ENCODE measurements around the gene PRG2.
"Not testable (repeated sequence)": the region's sequence is repeated elsewhere in the genome, so short reads cannot be mapped to it uniquely, and the experiment has no call there.

Gene PRG2

DNA sequence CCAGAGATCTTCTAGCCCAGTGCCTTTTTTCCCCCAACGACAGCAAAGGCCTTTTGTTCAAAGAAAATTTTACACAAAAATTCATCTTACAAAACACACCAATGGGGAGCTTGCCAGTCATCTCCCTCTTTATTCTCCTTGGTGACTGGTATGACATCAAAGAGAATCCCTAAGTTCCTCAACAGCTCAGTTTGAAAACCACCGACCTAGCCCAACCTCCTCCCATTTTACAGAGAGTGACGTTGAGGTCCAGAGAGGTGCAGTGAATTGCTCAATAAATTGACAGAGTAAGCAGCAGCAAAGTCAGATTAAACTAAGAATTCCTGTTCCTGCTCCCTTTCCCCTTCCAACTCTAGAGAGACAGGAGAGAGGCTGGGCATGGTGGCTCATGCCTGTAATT is 28.7 kb upstream of the PRG2 start:
- DNase-seq (ENCODE audit: low read depth) = no peak

DNA sequence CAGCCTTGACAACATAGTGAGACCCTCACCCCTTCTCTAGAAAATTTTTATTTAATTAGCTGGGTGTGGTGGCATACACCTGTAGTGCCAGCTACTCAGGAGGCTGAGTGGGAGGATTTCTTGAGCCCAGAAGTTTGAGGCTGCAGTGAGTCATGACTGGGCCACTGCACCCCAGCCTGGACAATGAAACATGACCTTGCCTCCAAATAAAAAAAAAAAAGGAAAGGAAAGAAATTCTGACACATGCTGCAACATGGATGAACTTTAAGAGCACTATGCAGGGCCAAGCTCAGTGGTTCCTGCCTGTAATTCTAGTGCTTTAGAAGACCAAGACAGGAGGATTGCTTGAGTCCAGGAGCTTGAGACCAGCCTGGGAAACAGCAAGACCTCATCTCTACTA is 27.7 kb upstream of the PRG2 start:
- DNase-seq (ENCODE audit: low read depth) = no peak

DNA sequence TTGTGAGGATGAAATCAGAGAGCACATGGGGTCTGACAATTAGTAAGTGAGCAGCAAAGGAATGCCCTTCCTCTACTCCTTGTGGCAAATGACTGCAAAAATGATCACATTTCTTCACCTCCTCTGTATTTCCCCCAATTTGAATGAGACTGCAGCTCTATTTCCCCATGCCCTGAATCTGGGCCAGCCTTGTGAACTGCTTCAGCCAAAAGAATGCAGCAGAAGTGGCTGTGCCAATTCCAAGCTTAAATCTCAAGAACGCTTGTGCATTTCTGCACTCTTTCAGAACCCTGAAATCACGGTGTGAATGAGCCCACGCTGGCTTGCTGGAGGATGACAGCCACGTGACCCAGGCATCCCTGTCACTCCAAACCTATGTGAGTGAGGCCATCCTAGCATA is 26.6 kb upstream of the PRG2 start:
- DNase-seq (ENCODE audit: low read depth) = peak; percentile 48

DNA sequence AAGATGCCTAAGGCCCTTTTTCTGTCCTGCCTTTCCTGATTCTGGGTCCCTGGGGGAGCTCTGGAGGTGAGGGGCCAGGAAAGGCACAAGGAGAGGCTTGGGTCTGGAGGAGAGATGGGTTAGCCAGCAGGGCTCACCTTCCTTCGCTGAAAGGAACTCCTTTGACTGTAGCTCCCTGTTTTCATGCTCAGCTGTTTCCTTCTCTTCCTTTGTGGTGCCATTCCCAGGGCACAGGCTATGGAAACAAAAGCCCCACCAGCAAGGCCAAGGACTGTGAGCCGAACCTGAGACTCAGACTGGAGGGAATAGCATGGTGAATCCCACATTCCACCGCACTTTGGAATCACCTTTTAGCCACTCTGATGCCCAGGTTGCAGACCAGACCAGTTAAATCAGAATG is 26.0 kb upstream of the PRG2 start:
- DNase-seq (ENCODE audit: low read depth) = no peak

DNA sequence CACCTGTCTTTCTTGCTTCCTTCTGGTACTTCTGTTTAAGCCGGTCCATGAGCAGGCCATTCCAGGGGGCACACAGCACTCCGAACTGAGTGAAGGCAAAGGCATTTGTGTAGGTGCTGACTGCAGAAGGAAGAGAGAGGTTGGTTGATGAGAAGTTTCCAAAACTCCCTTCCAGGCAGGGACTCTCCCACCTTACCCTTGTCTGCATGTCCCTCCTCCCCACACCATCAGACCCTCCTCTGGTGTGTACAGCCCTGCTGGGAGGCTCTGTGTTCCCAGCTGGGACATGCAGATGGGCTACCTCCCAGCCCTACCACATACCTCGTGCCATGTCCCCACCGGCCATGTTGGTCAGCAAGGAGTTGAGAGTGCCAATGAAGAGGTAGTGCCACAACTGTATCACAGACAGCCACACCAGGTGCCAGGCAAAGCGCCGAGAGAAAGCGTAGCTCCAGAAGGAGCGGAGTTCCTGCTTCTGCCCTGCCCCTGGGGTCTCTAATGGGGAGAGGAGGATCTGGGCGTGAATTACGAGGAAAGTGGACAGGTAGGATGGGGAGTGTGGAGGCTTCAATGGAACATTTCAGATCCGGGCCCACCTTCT is 24.3 kb upstream of the PRG2 start:
- no peak for DNase-seq (ENCODE audit: low read depth)

DNA sequence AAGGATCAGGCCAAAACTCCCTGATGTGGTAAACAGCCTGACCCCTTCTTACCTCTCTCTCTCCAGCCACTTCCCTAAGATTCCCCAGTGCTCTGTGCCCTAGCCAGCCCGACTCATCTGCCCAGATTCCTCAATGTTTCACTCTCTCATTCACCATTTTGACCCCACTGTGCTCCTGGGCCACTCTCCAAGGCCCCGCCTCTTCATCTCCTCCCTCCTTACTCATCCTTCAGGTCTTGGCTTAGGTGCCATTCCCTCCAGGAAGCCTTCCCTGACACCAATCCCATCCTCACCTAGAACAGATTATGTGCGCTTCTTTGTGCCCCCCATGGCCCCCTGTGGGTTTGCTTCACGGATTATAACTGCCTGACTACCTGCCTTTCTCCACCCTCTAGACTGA is 23.2 kb upstream of the PRG2 start:
- DNase-seq (ENCODE audit: low read depth) = no peak

DNA sequence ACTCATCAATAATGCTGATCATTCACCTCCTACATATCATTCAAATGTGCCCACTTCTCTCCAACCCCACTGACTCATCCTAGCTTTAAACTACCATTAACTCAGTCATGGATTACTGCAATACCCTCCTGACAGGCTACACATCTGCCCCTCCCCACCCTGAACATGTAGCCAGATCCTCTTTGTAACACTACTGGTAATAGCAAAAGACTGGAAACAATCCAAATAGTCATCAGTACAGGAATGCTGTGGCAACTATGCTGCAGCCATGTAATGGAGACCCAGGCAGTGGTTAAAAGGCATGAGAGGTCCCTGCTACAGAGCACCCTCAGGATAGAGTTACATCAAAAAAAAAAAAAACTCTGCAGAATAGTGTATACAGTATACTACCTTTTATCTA is 19.8 kb upstream of the PRG2 start:
- DNase-seq (ENCODE audit: low read depth) = no peak

DNA sequence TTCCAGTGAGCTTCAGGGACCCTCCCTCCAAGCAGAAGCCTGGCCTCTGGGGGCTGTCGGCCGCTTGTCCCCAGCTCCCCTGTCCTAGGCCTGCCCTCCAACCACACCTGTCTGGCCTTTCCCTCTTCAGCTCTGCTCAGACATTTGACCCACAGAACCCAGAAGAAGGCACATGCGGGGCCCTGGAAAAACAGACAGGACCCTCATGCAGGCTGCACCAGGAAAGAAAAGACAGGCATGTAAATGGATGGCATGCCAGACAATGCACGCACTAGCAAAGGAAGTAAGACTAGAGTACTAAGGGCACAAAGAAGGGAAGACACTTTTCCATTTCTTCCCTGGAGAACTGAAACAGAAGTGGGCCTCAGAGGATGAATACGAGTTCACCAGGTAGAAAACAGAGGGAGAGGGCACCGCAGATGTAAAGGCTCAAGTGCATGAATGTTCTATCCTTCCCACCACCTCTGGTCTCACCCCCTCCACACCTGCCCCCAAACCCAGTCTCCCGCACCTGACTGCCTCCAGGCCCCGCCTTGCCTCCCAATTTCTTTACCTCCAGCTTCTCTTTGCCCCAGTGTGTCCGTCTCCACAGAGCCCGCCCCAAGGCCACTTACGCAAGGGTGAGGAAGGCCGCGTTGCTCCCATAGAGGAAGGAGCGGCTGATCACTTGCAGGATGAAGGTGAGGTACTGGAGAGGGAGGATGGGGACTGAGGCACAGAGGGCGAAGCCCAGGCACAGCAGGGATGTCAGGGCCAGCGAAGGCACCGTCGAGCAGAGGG is 19.1 kb upstream of the PRG2 start:
- DNase-seq (ENCODE audit: low read depth) = no peak

DNA sequence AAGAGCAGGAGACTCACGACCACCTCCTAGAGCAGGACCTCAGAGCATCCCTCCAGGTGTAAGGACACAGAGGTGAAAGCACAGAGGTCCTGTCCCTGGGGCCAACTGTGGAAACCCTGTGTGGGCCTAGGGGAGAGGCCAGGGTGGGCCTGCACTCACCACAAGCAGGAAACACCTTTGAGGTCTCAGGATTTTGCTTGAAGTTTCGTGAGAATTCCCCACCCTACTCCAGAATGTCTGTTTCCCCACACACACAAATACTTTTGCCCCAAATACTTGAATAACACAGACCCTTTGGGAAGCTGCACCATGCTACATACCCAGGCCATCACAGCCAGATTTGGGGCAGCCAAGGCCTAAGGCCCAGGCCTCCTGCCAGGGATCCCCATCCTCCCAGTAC is 18.3 kb upstream of the PRG2 start:
- DNase-seq (ENCODE audit: low read depth) = no peak

DNA sequence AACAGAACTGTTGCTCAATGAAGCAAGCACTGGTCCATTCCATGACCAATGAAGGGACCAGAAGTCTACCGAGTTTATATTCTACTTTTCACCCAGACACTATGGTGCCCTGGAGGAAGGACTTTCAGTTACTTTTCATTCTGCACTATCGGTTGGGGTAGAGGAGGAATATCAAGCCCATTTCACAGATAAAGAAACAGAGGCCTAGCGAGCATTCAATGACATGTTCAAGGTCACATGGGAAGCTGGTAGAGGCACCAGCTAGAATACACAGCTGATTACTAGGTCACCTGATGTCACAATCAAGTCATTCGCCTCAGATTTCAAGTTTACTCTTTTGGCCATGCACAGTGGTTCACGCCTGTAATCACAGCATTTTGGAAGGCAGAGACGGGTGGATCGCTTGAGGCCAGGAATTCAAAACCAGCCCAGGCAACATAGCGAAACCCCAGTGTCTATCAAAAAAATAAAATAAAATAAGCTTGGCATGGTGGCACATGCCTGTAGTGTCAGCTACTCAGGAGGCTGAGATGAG is 17.6 kb upstream of the PRG2 start:
- no peak for DNase-seq (ENCODE audit: low read depth)

DNA sequence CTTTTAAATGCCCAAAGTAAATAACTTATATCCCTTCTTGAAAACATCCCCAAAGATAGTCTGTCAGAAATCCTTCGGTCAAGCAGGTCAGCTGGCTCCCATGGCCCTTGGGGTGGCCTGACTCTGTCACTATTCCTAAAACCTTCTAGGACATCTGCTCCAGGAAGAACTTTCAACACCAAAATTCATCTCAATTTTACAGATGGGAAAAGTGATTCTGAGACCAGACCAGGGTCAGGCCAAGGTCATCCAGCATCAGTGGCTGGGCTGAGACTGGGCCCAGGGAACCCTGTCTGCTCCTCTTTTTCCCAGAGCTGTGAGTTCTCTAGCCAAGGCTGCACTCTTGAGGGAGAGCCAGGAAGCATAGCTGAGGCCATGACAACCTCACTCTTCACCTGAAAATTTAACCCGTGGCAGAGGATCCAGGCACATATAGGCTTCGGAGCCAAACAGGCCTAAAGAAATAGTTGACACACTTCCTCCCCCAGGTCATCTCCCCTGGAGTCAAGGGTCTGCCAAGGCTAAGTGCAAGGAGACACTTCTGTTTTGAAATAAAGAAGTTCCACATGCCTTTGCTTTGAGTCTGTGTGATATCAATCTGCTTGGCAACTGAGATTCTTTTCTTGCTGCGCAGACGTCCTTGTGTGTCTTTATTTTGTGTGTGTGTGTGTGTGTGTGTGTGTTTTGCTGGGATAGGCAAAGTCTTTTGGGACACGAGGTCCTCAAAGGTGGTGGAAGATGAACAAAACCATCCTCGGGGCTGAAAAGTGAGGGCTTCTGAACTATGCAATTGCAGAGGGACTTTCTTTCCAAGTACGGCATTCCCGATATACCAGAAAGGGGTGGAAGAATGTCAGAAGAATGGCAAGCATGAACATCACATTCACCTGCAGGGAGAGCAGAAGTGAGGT is 16.8 kb upstream of the PRG2 start:
- DNase-seq (ENCODE audit: low read depth) = no peak

DNA sequence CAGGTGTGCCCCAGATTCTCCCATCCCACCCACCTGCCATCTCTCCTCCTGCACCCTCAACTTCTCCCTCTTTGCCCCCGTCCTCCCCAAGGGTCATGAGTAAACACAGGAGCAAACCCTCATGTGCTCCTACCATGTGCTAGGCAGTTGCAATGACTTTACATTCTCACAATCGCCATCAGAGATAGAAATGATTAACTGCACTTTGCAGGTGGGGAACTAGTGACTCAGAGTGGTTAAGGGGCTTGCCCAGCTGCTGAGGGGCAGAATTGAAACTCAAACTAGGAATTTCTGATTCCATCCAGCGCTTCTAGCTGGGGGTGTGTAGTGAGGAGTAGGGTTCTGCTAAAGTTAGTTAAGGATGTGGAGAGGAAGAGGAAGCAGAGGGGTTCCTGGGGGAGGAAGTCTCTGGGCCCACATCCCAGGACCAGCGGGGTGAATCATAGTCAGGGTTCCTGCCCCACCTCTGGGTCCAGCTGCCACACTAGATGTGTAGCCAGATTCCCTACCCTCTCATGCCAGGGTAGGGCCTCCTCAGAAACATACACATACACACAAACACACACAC is 16.0 kb upstream of the PRG2 start:
- no peak for DNase-seq (ENCODE audit: low read depth)

DNA sequence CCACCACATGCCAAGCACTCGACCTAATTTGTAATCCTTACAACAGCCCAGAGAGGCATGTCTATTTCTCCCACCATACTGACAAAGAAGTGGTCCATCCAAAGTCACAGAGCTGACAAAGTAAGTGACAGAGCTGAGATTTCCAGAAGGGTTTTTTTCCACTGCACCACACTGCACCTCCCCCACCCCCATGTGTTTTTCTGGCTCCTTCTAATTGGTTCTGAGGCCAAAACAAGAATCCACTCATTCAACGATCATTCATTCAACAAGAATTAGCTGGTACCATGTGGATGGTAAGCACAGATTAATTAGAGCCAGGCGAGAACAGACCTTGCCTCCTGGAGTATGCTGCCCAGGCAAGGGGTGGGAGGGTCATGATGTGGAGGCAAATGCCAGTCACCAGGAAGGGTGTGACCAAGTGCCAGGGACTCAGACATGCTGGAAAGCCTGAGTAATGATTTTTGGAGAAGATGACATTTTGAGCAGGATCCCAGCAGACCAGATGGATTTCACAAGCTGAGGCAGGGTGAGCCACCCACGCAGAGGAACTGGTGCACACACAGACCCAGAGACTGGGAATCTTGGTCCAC is 14.9 kb upstream of the PRG2 start:
- no peak for DNase-seq (ENCODE audit: low read depth)

DNA sequence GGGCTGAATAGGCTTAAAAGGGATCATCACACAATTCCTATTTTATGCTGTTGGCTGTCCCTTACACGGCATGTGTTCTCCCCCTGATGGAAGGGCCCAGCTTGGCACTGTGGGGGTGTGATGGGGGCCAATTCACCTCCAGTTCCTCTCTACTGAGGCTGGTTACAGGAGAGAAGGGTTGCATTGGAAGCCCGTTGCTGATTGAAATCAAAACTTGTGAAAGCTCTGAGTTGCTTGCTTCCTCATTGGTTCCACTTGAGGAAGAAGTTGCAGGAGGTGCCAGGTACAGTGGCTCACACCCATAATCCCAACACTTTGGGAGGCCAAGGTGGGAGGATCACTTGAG is 13.3 kb upstream of the PRG2 start:
- DNase-seq (ENCODE audit: low read depth) = no peak

DNA sequence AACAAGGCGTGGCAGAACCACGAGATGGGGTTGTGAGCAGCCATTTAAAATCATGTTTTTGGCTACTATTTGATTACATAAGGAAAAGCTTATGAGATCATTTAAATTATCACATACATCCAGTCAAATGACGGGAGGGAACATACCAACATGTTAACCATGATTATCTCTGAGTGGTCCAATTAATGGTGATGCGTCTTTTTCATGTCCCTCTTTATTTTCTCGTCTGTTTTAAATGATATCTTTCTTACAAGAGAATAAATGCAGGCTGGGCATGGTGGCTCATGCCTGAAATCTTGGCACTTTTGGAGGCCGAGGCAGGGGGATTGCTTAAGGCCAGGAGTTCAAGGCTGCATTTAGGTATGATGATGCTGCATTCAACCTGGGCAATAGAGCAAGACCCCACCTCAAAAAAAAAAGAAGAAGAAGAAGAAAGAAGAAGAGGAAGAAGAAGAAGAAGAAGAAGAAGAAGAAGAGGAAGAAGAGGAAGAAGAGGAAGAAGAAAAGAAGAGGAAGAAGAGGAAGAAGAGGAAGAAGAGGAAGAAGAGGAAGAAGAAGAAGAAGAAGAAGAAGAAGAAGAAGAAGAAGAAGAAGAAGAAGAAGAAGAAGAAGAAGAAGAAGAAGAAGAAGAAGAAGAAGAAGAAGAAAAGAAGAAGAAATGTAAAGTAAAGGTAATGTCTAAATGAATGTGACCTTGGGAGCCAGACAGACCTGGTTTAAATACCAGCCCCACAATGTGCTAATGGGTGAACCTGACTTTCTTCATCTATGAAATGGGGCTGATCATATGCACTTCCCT is 12.8 kb upstream of the PRG2 start:
- not testable (repeated sequence) for DNase-seq (ENCODE audit: low read depth)

DNA sequence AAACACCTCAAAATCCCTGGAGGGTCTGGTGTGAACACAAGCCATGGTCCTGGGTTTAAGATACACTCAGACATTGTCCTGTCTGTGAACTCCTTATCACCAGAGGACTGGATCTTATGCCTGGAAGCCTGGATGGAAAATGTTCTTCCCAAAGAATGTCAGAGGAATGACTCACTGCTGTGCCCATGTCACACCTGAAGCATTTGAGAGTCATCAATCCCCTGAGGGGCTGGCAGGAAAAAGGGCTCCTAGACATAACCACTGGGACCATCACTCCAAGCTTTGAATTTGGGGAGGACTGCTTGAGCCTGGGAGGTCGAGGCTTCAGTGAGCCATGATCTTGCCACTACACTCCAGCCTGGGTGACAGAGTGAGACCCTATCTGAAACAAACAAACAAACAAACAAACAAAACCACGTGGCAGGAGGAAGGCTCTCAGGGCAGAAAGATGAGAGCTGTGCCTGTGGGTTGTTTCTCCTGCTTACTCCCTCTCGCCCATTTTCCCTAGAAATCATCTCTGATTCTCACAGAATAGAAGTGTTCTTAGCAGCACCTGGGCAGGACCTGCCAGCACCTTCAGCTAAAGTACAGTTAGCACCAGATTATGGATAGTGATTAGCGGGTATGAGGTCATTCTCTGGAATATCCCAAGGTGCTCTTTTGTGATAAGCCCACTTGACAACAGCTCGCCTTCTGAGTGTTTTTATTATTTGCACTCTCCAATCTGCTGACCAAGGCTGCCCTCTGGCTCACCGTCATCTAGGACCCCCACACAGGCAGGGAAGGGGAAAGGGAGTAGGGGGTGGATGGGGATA is 11.9 kb upstream of the PRG2 start:
- no peak for DNase-seq (ENCODE audit: low read depth)

DNA sequence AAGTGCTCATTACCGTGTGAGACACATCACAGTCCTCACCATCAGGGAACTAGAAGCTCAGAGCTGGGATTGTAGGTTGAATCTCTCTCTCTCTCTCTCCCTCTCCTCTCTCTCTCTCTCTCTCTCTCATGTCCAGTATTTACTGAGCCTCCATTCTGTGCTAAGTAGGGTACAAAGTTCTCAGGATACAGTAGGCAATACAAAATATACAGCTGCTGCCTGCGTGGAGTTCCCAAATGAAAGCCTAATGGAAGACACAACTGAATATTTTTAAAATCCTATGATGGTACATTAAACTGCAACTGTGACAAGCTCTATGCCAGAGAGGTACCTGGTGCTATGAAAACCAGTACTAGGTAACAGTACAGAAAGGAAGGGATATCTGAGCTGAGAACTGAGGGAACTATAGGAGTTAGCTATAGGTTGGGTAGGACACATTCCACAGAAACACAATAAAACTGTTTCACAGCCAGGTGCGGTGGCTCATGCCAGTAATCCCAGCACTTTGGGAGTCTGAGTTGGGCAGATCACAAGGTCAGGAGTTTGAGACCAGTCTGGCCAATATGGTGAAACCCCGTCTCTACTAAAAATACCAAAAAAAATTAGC is 9.6 kb upstream of the PRG2 start:
- no peak for DNase-seq (ENCODE audit: low read depth)

DNA sequence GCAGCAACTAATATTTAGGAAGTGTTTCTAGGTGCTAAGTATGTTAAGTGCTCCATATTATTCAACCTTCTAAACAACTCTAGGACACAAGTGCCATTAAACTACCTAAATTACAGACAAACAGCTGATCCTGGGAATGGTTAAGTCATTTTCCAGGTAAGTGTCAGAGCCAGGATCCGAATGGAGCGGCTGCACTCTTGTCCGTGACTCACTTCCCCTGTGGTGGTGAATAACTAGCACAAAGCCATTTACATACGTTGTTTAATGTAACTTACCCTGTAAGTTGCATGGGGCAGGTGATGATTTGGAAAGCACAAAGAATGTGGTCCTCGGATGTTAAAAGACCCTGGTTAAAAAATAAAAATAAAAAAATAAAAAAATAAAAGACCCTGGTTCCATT is 8.8 kb upstream of the PRG2 start:
- no peak for DNase-seq (ENCODE audit: low read depth)

DNA sequence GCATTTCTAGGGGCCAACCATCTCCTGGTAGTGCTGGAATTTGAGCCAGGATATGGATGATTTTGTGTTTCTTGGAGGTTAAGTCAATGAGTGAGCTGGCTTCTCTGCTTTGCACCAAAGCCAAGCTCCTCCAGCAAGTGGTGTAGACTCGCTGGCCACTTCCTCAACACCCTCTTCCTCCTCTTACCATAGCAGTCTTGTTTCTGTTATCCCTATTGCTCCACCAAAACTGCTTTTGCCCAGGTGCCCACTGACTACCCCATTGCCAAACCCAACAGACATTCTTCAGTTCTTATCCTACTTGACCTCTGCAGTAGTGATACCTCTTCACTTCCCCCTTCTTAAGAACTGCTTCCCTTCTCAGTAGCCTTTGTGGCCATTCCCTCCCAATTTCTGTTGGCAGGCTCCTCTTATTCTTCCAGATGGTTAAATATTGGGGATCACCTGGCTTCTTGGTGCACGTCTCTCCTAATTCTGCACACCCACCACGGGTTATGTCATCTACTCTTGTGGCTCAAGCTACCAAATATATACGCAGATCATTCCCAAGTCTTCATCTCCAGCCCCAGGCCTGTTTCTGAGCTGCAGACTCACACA is 7.0 kb upstream of the PRG2 start:
- DNase-seq (ENCODE audit: low read depth) = no peak

DNA sequence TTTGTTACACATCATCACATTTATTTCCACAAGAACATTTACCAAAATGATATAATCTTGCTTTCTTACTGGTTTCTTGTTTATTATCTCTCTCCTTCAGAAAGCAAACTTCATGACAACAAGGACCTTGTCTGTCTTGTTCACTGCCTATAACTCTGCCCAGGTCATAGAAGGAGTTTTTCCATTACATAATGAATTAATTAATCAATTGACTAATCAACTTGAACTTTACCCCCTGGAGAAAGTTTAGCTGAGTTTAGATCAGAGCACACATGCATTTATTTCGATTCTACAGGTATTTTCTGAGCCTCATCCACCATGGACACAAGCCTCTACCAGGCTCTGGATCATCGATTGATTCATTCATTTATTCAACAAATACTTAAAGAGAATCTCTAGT is 6.3 kb upstream of the PRG2 start:
- DNase-seq (ENCODE audit: low read depth) = no peak
